ENCODE results near the gene MAGI1.

- no peak for TF ChIP-seq POLR2A (IDR thresholded peaks at IDR 0.05)
- TF ChIP-seq, protein P1, sequence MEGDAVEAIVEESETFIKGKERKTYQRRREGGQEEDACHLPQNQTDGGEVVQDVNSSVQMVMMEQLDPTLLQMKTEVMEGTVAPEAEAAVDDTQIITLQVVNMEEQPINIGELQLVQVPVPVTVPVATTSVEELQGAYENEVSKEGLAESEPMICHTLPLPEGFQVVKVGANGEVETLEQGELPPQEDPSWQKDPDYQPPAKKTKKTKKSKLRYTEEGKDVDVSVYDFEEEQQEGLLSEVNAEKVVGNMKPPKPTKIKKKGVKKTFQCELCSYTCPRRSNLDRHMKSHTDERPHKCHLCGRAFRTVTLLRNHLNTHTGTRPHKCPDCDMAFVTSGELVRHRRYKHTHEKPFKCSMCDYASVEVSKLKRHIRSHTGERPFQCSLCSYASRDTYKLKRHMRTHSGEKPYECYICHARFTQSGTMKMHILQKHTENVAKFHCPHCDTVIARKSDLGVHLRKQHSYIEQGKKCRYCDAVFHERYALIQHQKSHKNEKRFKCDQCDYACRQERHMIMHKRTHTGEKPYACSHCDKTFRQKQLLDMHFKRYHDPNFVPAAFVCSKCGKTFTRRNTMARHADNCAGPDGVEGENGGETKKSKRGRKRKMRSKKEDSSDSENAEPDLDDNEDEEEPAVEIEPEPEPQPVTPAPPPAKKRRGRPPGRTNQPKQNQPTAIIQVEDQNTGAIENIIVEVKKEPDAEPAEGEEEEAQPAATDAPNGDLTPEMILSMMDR (IDR thresholded peaks at IDR 0.05) = no peak
- no peak for TF ChIP-seq EP300 (IDR thresholded peaks at IDR 0.05)
- no peak for TF ChIP-seq POLR2AphosphoS5 (IDR thresholded peaks at IDR 0.05)
Observed at GRCh38 chr3:65596029-65596300, 442.8 kb downstream of the MAGI1 start.
